HUES64 (cell line): ENCODE data around the gene SKIC2.
"Not testable (repeated sequence)": the region's sequence is repeated elsewhere in the genome, so short reads cannot be mapped to it uniquely, and the experiment has no call there.

Experiments used
- H3K27ac ChIP-seq: 2 replicates; pipeline ENCODE4 v1.7.0; 2013; ENCODE audit warnings: low read depth, low read length, inconsistent platforms
- H3K27me3 ChIP-seq: 2 replicates; pipeline ENCODE4 v1.6.1; 2013; ENCODE audit warnings: mild to moderate bottlenecking, low read length; ENCODE audit not compliant: insufficient read depth
- H3K36me3 ChIP-seq: 2 replicates; pipeline ENCODE4 v1.6.1; 2013; ENCODE audit warnings: mild to moderate bottlenecking, low read length; ENCODE audit not compliant: insufficient read depth
- H3K4me1 ChIP-seq: 2 replicates; pipeline ENCODE4 v1.6.1; 2013; ENCODE audit warnings: mild to moderate bottlenecking, low read length, moderate library complexity; ENCODE audit not compliant: insufficient read depth
- H3K4me3 ChIP-seq: 2 replicates; pipeline ENCODE4 v1.5.1; 2013; ENCODE audit warnings: mild to moderate bottlenecking, low read length, moderate library complexity
- H3K9ac ChIP-seq: 2 replicates; pipeline ENCODE4 v1.6.1; 2013; ENCODE audit warnings: mild to moderate bottlenecking, low read depth, low read length
- H3K9me3 ChIP-seq: 2 replicates; pipeline ENCODE4 v1.6.1; 2013; ENCODE audit warnings: low read depth, low read length; ENCODE audit not compliant: insufficient read depth
- WGBS: fragments of 150-250, 120-280 bp; methylation state at CpG from one replicate; pipeline ENCODE4 v1.1.7; 2013; ENCODE audit warnings: missing lambda C conversion rate; 5-methylcytosine and 5-hydroxymethylcytosine counted together

SKIC2 gene

DNA sequence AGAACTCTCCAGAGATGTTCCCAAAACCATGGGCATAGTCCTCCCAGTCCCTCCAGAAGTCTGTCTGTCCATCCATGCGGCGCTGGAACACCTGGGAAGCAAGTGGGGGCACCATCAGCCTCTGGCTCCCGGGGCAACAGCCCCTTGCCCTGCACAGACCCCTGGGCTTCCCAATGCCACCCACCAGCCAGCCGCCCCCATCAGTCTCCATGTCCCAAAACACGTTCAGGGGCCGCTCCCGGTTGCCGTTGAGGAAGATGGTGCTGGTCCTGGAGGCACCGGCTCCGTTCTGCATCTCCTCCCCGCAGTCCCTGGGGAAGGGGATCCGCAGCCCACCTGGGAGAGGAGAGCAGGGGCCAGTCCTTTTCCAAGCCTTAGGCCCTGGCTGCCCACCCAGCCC is 50.6 kb downstream of the SKIC2 start:
- not testable (repeated sequence) for H3K36me3 ChIP-seq, H3K9me3 ChIP-seq, H3K4me3 ChIP-seq, H3K27me3 ChIP-seq, H3K4me1 ChIP-seq, H3K27ac ChIP-seq, H3K9ac ChIP-seq
- WGBS, result 88% methylated on average over 9 of the region's 12 CpGs

- not testable (repeated sequence) for H3K27me3 ChIP-seq, H3K27ac ChIP-seq, H3K4me3 ChIP-seq, H3K9ac ChIP-seq, H3K36me3 ChIP-seq, H3K4me1 ChIP-seq, H3K9me3 ChIP-seq
- WGBS, result 83% methylated on average over 13 of the region's 27 CpGs
Measured at GRCh38 chr6:32010856-32011530, 52.0 kb downstream of the SKIC2 start.

GRCh38 chr6:32012941-32013617 is 54.1 kb downstream of the SKIC2 start:
- H3K9ac ChIP-seq, H3K36me3 ChIP-seq, H3K9me3 ChIP-seq, H3K27ac ChIP-seq, H3K4me3 ChIP-seq, H3K27me3 ChIP-seq, H3K4me1 ChIP-seq: not testable (repeated sequence)
- WGBS, result 92% methylated on average over 16 of the region's 17 CpGs

DNA sequence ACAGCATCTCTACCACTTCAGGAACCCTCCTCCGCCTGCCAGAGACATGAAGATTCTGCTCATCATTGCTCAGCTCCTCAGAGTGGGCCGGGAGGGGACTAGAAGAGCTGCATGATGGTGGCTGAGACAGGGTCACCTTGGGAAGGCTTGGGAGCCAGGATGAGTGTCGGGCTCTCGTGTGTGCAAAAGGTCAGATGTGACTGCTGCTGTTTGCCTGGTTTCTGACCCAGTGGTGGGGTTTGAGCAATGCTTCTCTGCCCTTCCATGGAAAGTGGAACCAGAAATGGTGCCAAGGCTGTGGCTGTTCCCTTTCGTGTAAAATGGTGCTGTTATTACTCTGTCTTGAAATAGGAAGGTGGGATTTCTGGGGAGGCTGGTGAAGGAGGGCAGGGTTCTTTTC is 54.8 kb downstream of the SKIC2 start:
- H3K4me1 ChIP-seq, H3K4me3 ChIP-seq, H3K27me3 ChIP-seq, H3K27ac ChIP-seq, H3K9ac ChIP-seq, H3K36me3 ChIP-seq, H3K9me3 ChIP-seq: not testable (repeated sequence)
- WGBS, result no CpG with 5 or more reads among the region's 5 CpGs

DNA sequence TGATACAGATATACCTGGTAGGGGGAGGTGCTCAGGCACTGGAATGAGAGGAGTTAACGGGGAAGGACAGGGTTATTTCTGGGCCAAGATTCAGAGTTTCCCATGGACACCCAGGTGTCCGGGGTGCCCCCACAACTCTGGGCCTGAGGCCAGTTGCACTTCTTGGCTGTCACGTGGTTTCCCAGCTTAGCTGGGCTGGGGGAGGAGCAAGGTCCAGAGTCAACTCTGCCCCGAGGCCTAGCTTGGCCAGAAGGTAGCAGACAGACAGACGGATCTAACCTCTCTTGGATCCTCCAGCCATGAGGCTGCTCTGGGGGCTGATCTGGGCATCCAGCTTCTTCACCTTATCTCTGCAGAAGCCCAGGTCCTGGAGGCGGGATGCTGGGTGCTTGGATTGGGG is 55.6 kb downstream of the SKIC2 start, which contains the start of gene C4B:
Gene C4B, plus strand, starts transcription at position 249 of the 400 bp plus-strand sequence. Its CDS starts 51 bp downstream, at position 300.
- H3K9me3 ChIP-seq, H3K4me1 ChIP-seq, H3K9ac ChIP-seq, H3K27ac ChIP-seq, H3K4me3 ChIP-seq, H3K36me3 ChIP-seq, H3K27me3 ChIP-seq: not testable (repeated sequence)
- WGBS, result no CpG with 5 or more reads among the region's 6 CpGs
